Trophoblast cell (in vitro differentiated cells and primary cell): ENCODE data around the gene FIBCD1.

ENCODE experiments used
- DNase-seq, 2 donors: peaks; one replicate each; pipeline ENCODE4 v3.0.0-alpha.2; 2016
- H2AFZ ChIP-seq: 2 replicates; pipeline ENCODE4 v1.6.1; 2013; ENCODE audit warnings: low read length, moderate library complexity, mild to moderate bottlenecking; ENCODE audit not compliant: insufficient read depth, poor library complexity
- H2AK5ac ChIP-seq: 2 replicates; pipeline ENCODE4 v1.6.1; 2013; ENCODE audit warnings: mild to moderate bottlenecking, low read length
- H2BK120ac ChIP-seq: 2 replicates; pipeline ENCODE4 v1.6.1; 2013; ENCODE audit warnings: low read length, mild to moderate bottlenecking, moderate library complexity; ENCODE audit not compliant: insufficient read depth, poor library complexity
- H2BK12ac ChIP-seq: 2 replicates; pipeline ENCODE4 v1.6.1; 2013; ENCODE audit warnings: mild to moderate bottlenecking, low read length, moderate library complexity
- H2BK5ac ChIP-seq: 2 replicates; pipeline ENCODE4 v1.6.1; 2013; ENCODE audit warnings: low read length, low read depth, moderate library complexity, mild to moderate bottlenecking; ENCODE audit not compliant: poor library complexity
- H3K14ac ChIP-seq: 2 replicates; pipeline ENCODE4 v1.6.1; 2013; ENCODE audit warnings: mild to moderate bottlenecking, low read length
- H3K18ac ChIP-seq: 2 replicates; pipeline ENCODE4 v1.6.1; 2013; ENCODE audit warnings: mild to moderate bottlenecking, low read length
- H3K23ac ChIP-seq: 2 replicates; pipeline ENCODE4 v1.6.1; 2013; ENCODE audit warnings: low read length
- H3K27ac ChIP-seq: 2 replicates; pipeline ENCODE4 v1.5.1; 2013; ENCODE audit warnings: low read depth, mild to moderate bottlenecking, inconsistent platforms, low read length, moderate library complexity
- H3K27me3 ChIP-seq: 2 replicates; pipeline ENCODE4 v1.6.1; 2013; ENCODE audit warnings: inconsistent platforms, mild to moderate bottlenecking, low read length, moderate library complexity; ENCODE audit not compliant: insufficient read depth
- H3K36me3 ChIP-seq, 2 experiments: 1 replicate in 1 of 2; 2 replicates in 1 of 2; pipeline ENCODE4 v1.6.1; 2013; ENCODE audit warnings: low read length in 2 of 2, mild to moderate bottlenecking in 2 of 2, moderate library complexity in 1 of 2; ENCODE audit not compliant: insufficient read depth in 2 of 2, control insufficient read depth in 1 of 2
- H3K4ac ChIP-seq: 2 replicates; pipeline ENCODE4 v1.6.1; 2013; ENCODE audit warnings: low read depth, mild to moderate bottlenecking, low read length, moderate library complexity
- H3K4me1 ChIP-seq, 2 experiments: 1 replicate in 1 of 2; 2 replicates in 1 of 2; pipeline ENCODE4 v1.6.1; 2013; ENCODE audit warnings: low read length in 2 of 2, mild to moderate bottlenecking in 2 of 2, moderate library complexity in 1 of 2; ENCODE audit not compliant: insufficient read depth in 2 of 2, control insufficient read depth in 1 of 2
- H3K4me2 ChIP-seq: 2 replicates; pipeline ENCODE4 v1.6.1; 2013; ENCODE audit warnings: inconsistent platforms, mild to moderate bottlenecking, low read length, moderate library complexity
- H3K4me3 ChIP-seq: 2 replicates; pipeline ENCODE4 v1.5.1; 2013; ENCODE audit warnings: mild to moderate bottlenecking, low read depth, low read length, inconsistent platforms
- H3K79me1 ChIP-seq: one replicate; pipeline ENCODE4 v1.6.1; 2013; ENCODE audit warnings: low read length
- H3K79me2 ChIP-seq: 2 replicates; pipeline ENCODE4 v1.6.1; 2013; ENCODE audit warnings: low read length, mild to moderate bottlenecking; ENCODE audit not compliant: control insufficient read depth, insufficient read depth, poor library complexity
- H3K9ac ChIP-seq: 2 replicates; pipeline ENCODE4 v1.6.1; 2013; ENCODE audit warnings: mild to moderate bottlenecking, low read length
- H3K9me3 ChIP-seq: 2 replicates; pipeline ENCODE4 v1.6.1; 2013; ENCODE audit warnings: low read depth, mild to moderate bottlenecking, control low read depth, inconsistent platforms, low read length; ENCODE audit not compliant: insufficient read depth
- H4K12ac ChIP-seq: 2 replicates; pipeline ENCODE4 v1.6.1; 2013; ENCODE audit warnings: low read depth, mild to moderate bottlenecking, low read length, moderate library complexity
- H4K8ac ChIP-seq: 2 replicates; pipeline ENCODE4 v1.6.1; 2013; ENCODE audit warnings: low read depth, mild to moderate bottlenecking, low read length, moderate library complexity
- H4K91ac ChIP-seq: one replicate; pipeline ENCODE4 v1.6.1; 2013; ENCODE audit warnings: low read depth, mild to moderate bottlenecking, low read length, moderate library complexity
- WGBS: extraction: QIAGEN DNeasy Blood & Tissue Kit; methylation state at CpG from one replicate; pipeline ENCODE4 v1.1.7; 2013; ENCODE audit warnings: missing lambda C conversion rate; ENCODE audit not compliant: insufficient read length, insufficient coverage; ENCODE audit errors: extremely low coverage; 5-methylcytosine and 5-hydroxymethylcytosine counted together

FIBCD1 gene

DNA sequence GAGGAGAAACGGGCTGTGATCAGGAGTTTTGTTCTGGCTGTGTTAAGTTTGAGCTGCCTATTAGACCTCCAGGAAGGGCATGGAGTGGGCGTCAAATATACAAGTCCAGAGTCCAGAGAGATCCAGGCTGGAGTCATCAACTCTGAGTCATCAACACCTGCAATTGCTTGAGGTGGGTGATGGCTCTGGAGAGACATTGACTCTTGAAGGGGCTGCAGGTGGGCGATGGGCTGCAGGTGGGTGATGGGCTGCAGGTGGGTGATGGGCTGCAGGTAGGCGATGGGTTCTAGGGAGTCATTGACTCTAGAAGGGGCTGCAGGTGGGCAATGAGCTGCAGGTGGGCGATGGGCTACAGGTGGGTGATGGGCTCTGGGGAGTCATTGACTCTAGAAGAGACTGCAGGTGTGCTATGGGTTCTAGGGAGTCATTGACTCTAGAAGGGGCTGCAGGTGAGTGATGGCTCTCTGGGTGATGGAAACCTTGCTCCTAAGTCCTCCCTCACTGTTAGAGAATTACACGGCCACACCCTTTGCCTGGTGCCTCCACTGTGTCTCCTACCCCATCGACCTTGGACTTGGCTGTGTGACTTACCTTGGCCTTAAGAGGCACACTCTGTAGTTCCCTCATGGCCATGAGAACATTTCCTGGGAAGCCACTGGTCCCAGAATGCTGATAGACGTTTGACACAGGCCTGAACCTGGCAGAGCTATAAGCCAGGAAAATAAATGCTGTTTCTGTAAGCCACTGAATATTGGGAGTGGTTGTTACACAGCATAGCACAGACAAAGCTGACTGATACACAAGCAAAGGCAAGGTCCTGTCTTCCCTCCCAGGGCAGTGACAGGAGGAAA lies 10.4 kb upstream of the FIBCD1 start:
- Histone ChIP-seq H3K27me3 (peaks cover 3% of the 10 kb centered on the region), H3K18ac (no peak overlapping the region)
- WGBS = no CpG with 5 or more reads among the region's 8 CpGs

DNA sequence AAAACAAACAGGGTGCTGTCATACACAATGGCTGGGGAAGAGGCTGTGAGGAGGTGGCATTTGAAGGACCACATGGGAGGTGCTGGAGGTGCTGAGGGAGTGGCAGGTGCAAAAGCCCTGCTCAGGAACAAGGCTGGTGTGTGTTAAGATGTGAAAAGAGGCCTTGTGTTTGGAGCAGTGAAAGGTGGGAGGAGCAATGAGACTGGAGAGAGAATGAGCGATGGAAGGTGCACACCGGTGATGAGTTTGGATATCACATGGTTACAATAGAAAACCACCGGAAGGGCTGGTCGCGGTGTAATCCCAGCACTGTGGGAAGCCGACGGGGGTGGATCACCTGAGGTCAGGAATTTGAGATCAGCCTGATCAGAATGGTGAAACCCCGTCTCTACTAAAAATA lies 9.2 kb upstream of the FIBCD1 start:
- no peak overlapping the region for H4K8ac ChIP-seq

More for the DNA sequence above, 10.4 kb upstream of the FIBCD1 start:
- Histone ChIP-seq H3K9me3 (peaks cover 5% of the 10 kb centered on the region), H3K79me2 (no peaks in the 10 kb centered on the region), H3K4me3 (no peak overlapping the region), H3K23ac (no peak overlapping the region), H3K4ac (no peak overlapping the region), H3K79me1 (no peaks in the 10 kb centered on the region), H2BK5ac (no peak overlapping the region), H3K36me3 (no peaks in the 10 kb centered on the region), H3K4me1 (no peaks in the 10 kb centered on the region), H2BK120ac (no peak overlapping the region), H2AFZ (no peak overlapping the region), H4K8ac (no peak overlapping the region), H3K4me2 (no peak overlapping the region), H3K9ac (no peak overlapping the region), H3K14ac (no peak overlapping the region), H3K27ac (no peak overlapping the region), H4K91ac (no peak overlapping the region), H2BK12ac (no peak overlapping the region), H2AK5ac (no peak overlapping the region), H4K12ac (no peak overlapping the region)
- DNase-seq = no peak

DNA sequence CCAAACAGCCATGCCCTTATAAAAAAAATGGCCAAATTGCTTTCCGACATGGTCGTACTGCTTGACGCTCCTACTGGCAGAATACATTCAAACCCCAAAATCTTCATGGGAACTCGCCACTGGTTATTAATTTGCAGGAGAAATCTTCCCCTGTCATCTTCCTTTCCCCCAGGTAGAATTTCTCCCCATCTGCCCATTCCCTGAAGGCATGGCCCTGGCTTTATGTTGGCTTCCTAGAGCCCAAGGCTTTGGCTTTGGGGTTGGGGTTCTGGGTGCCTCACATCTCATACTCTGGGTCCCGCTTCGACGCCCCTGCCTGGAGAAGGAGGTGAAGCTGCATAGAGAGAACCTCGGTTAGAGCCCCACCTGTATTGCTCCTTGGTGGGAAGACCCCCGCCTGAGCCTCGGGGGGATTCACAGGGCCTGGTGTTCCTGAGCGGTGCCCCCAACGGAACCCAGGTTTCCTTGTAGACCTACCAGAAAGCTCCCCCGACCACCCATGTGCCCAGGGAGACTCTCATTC lies 8.6 kb upstream of the FIBCD1 start:
- no peak overlapping the region for H3K27ac ChIP-seq
- no peaks in the 10 kb centered on the region for H3K79me2 ChIP-seq
- H3K18ac ChIP-seq = no peak overlapping the region
- no peak overlapping the region for H4K12ac ChIP-seq
- no peak overlapping the region for H3K14ac ChIP-seq
- H3K36me3 ChIP-seq = no peaks in the 10 kb centered on the region
- no peak overlapping the region for H4K91ac ChIP-seq
- DNase-seq = no peak
- no peak overlapping the region for H3K23ac ChIP-seq
- peaks cover 5% of the 10 kb centered on the region for H3K9me3 ChIP-seq
- H2BK5ac ChIP-seq = no peak overlapping the region
- H2AK5ac ChIP-seq = no peak overlapping the region
- no peak overlapping the region for H3K4me2 ChIP-seq
- H3K9ac ChIP-seq = no peak overlapping the region
- no peak overlapping the region for H4K8ac ChIP-seq
- no peaks in the 10 kb centered on the region for H3K79me1 ChIP-seq
- WGBS = no CpG with 5 or more reads among the region's 13 CpGs
- no peak overlapping the region for H2AFZ ChIP-seq
- peaks cover 3% of the 10 kb centered on the region for H3K27me3 ChIP-seq
- no peak overlapping the region for H3K4ac ChIP-seq
- H2BK120ac ChIP-seq = no peak overlapping the region
- no peak overlapping the region for H2BK12ac ChIP-seq
- no peaks in the 10 kb centered on the region for H3K4me1 ChIP-seq
- H3K4me3 ChIP-seq = no peak overlapping the region

More for the DNA sequence above, 9.2 kb upstream of the FIBCD1 start:
- no peak overlapping the region for H4K12ac ChIP-seq
- H2AK5ac ChIP-seq = no peak overlapping the region
- H2AFZ ChIP-seq = no peak overlapping the region
- no peak overlapping the region for H3K4me3 ChIP-seq
- no peaks in the 10 kb centered on the region for H3K4me1 ChIP-seq
- peaks cover 5% of the 10 kb centered on the region for H3K9me3 ChIP-seq
- no peak overlapping the region for H3K4me2 ChIP-seq
- no peaks in the 10 kb centered on the region for H3K79me2 ChIP-seq
- no CpG with 5 or more reads among the region's 8 CpGs for WGBS
- H3K27ac ChIP-seq = no peak overlapping the region
- no peak overlapping the region for H4K91ac ChIP-seq
- no peak overlapping the region for H3K18ac ChIP-seq
- no peak overlapping the region for H2BK5ac ChIP-seq
- H2BK120ac ChIP-seq = no peak overlapping the region
- no peaks in the 10 kb centered on the region for H3K79me1 ChIP-seq
- H3K9ac ChIP-seq = no peak overlapping the region
- no peak overlapping the region for H2BK12ac ChIP-seq
- H3K27me3 ChIP-seq = peaks cover 3% of the 10 kb centered on the region
- H3K36me3 ChIP-seq = no peaks in the 10 kb centered on the region
- no peak overlapping the region for H3K14ac ChIP-seq
- DNase-seq = no peak
- H3K4ac ChIP-seq = no peak overlapping the region
- no peak overlapping the region for H3K23ac ChIP-seq

DNA sequence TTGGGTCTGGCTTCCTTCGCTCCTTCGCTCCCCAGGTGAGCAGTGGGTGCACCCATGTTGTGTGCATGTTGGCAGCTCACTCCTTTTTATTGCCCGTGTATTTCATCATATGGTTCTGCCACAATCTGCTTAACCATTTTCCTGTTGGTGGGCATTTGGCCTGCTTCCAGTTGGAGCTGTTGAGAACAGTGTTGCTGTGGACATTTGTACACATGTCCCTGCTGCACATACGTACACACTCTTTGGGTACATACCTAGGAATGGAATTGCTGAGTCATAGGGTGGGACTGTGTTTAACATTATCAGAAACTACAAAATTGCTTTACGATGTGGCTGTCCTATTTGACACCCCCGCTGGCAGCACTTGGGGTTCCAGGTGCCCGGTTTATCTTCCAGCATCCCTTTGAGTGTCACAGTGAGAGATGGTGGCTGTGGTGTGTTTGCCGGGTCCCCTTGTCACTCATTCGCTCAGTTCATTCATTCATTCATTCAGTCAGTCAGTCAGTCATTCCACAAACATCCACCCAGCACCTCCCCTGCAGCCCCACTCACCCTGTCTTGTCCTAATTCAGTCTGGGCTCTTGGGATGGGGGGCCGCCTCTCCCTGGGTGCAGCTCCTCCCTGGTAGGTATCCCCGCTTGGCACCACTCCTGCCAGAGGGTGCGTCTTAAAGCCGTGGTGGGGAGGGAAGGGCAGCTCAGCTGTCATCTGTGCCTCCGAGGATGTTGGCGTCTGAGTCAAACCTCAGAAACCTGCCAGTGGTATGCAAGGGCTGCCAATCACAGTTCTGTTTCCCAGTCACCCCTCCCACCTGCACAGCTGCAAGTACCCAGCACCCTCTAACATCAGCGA lies 7.9 kb upstream of the FIBCD1 start:
- no CpG with 5 or more reads among the region's 16 CpGs for WGBS
- H4K8ac ChIP-seq = no peak overlapping the region
- DNase-seq = no peak
- H3K4me3 ChIP-seq = no peak overlapping the region
- no peak overlapping the region for H3K18ac ChIP-seq
- H3K23ac ChIP-seq = no peak overlapping the region
- no peaks in the 10 kb centered on the region for H3K79me2 ChIP-seq
- H2AK5ac ChIP-seq = no peak overlapping the region
- no peaks in the 10 kb centered on the region for H3K79me1 ChIP-seq
- H3K4ac ChIP-seq = no peak overlapping the region
- no peaks in the 10 kb centered on the region for H3K36me3 ChIP-seq
- H3K9ac ChIP-seq = no peak overlapping the region
- no peak overlapping the region for H3K14ac ChIP-seq
- H2BK120ac ChIP-seq = no peak overlapping the region
- no peak overlapping the region for H2AFZ ChIP-seq
- no peak overlapping the region for H4K91ac ChIP-seq
- H4K12ac ChIP-seq = no peak overlapping the region
- no peaks in the 10 kb centered on the region for H3K4me1 ChIP-seq
- H2BK12ac ChIP-seq = no peak overlapping the region
- peaks cover 5% of the 10 kb centered on the region for H3K9me3 ChIP-seq
- no peak overlapping the region for H3K4me2 ChIP-seq
- H2BK5ac ChIP-seq = no peak overlapping the region
- no peak overlapping the region for H3K27ac ChIP-seq
- peaks cover 3% of the 10 kb centered on the region for H3K27me3 ChIP-seq
